OCI-LY3 (cell line): ENCODE measurements around the gene PLA2G4F.

Experiments used
- H2AFZ ChIP-seq: fragments of 200-600, 300-600 bp; shearing (Covaris generic); 2 replicates; pipeline ENCODE4 v1.6.0; 2014; ENCODE audit warnings: antibody characterized with exemption, low read depth, low read length
- H3K27ac ChIP-seq: fragments of 200-600, 300-600 bp; sonication (generic); 2 replicates; pipeline ENCODE4 v1.5.1; 2014; ENCODE audit warnings: mild to moderate bottlenecking, low read length, moderate library complexity, mixed read lengths
- H3K27me3 ChIP-seq: fragments of 200-600, 300-600 bp; sonication (generic); 2 replicates; pipeline ENCODE4 v1.6.1; 2014; ENCODE audit warnings: low read depth, low read length, mixed read lengths
- H3K36me3 ChIP-seq: fragments of 200-600, 300-600 bp; sonication (generic); replicated peaks from 2 replicates; pipeline ENCODE3; 2014; ENCODE audit warnings: low read depth, low read length, mixed read lengths
- H3K4me1 ChIP-seq: fragments of 300-600, 200-600 bp; sonication (generic); 2 replicates; pipeline ENCODE4 v1.6.1; 2014; ENCODE audit warnings: low read length, mixed read lengths
- H3K4me2 ChIP-seq: fragments of 200-600, 300-600 bp; sonication (generic); 2 replicates; pipeline ENCODE4 v1.6.1; 2014; ENCODE audit warnings: low read length, mixed read lengths
- H3K4me3 ChIP-seq: fragments of 300-600, 200-600 bp; sonication (generic); 2 replicates; pipeline ENCODE4 v1.5.1; 2014; ENCODE audit warnings: antibody characterized with exemption, mild to moderate bottlenecking, low read length, moderate library complexity
- H3K79me2 ChIP-seq: fragments of 300-600, 200-600 bp; shearing (Covaris generic); 2 replicates; pipeline ENCODE4 v1.6.1; 2014; ENCODE audit warnings: mild to moderate bottlenecking, low read length, mixed read lengths
- H3K9ac ChIP-seq: fragments of 300-600, 200-600 bp; shearing (Covaris generic); 2 replicates; pipeline ENCODE4 v1.6.0; 2014; ENCODE audit warnings: mild to moderate bottlenecking, low read length, moderate library complexity
- H3K9me3 ChIP-seq: fragments of 200-600, 300-600 bp; shearing (Covaris generic); 2 replicates; pipeline ENCODE4 v1.6.1; 2014; ENCODE audit warnings: low read length, mixed read lengths; ENCODE audit not compliant: insufficient read depth
- H4K20me1 ChIP-seq: fragments of 200-600, 300-600 bp; sonication (generic); 2 replicates; pipeline ENCODE4 v1.6.1; 2016; ENCODE audit warnings: low read length, mixed read lengths; ENCODE audit not compliant: insufficient read depth
- EZH2phosphoT487 ChIP-seq: fragments of 200-600 bp; shearing (Covaris generic); IDR thresholded peaks from 2 replicates; pipeline ENCODE4 v1.6.1; 2018; ENCODE audit warnings: antibody characterized with exemption, mixed run types, low read depth
- TF ChIP-seq, protein P1 (sequence below): fragments of 200-600, 300-600 bp; sonication (generic); IDR thresholded peaks from 2 replicates; pipeline ENCODE4 v1.5.1; 2014; ENCODE audit warnings: antibody characterized with exemption, low read length, low read depth

The PLA2G4F gene

DNA sequence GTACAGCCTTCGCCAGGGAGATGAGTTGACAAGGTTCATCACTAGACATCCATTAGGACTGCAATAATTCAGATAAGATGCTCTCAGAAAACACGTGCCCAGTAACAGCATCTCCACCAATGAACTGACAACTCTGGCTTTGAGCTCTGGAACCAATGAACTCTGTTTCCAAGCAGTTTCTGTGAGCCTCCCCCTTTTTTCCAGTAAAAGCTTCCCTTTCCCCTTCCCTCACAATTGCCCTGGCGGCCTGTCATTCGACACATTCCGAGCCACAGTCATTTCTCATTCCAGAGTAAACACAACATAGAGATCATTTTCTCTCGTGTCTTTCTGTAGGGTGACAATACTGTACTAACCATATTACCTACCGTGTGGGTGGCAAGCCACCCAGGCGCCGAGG is 65.7 kb downstream of the PLA2G4F start:
- no peaks in the 10 kb centered on the region for H4K20me1 ChIP-seq

DNA sequence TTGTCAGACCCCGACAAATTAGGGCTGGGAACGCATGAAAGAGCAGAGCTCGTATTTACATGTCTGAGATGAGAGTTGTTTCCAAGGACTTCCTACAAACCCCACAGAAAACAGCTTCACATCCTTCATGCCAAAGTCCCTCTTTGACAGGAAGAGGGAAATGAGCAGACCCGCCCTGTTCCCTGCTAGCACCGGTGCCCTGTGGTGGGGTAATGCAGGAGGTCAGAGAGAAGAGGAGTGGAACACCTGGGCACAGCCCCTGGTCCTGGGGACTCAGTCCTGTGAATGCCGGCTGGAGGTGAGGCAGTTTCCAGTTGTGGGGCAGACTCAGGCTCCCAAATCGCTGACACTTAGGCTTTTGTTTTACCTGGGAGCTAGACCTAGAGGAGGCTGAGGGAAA is 66.1 kb downstream of the PLA2G4F start:
- H2AFZ ChIP-seq: no peak overlapping the region

More for the DNA sequence above, 65.7 kb downstream of the PLA2G4F start:
- H3K27ac ChIP-seq: no peak overlapping the region
- H3K36me3 ChIP-seq: no peaks in the 10 kb centered on the region
- TF ChIP-seq, protein P1, sequence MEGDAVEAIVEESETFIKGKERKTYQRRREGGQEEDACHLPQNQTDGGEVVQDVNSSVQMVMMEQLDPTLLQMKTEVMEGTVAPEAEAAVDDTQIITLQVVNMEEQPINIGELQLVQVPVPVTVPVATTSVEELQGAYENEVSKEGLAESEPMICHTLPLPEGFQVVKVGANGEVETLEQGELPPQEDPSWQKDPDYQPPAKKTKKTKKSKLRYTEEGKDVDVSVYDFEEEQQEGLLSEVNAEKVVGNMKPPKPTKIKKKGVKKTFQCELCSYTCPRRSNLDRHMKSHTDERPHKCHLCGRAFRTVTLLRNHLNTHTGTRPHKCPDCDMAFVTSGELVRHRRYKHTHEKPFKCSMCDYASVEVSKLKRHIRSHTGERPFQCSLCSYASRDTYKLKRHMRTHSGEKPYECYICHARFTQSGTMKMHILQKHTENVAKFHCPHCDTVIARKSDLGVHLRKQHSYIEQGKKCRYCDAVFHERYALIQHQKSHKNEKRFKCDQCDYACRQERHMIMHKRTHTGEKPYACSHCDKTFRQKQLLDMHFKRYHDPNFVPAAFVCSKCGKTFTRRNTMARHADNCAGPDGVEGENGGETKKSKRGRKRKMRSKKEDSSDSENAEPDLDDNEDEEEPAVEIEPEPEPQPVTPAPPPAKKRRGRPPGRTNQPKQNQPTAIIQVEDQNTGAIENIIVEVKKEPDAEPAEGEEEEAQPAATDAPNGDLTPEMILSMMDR: no peak
- no peak for TF ChIP-seq EZH2phosphoT487
- no peaks in the 10 kb centered on the region for H3K79me2 ChIP-seq
- peaks cover 4% of the 10 kb centered on the region for H3K4me1 ChIP-seq
- H3K9ac ChIP-seq: no peak overlapping the region
- H2AFZ ChIP-seq: no peak overlapping the region
- no peak overlapping the region for H3K4me2 ChIP-seq
- H3K27me3 ChIP-seq: peaks cover 12% of the 10 kb centered on the region; the same call in 1 of the 2 replicates
- no peaks in the 10 kb centered on the region for H3K9me3 ChIP-seq
- no peak overlapping the region for H3K4me3 ChIP-seq

DNA sequence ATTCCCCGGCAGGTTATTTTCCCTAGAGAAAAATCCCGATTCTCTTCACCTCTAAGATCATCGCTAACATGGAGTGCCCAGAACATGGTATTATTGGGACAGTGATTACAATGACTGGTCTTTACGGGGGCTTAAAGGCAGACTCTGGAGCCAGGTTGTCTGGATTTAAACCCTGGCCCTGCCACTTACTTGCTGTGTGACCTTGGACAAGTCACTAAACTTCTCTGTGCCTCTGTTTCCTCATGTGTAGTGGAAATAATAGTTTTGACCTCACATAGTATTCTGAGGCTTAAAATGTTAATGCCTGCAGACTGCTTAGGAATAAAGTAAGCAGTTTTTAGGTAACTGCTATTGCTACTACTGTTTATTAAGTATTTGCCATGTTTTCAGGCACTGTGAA is 66.5 kb downstream of the PLA2G4F start:
- peaks cover 12% of the 10 kb centered on the region; the same call in 1 of the 2 replicates for H3K27me3 ChIP-seq

More for the DNA sequence above, 66.1 kb downstream of the PLA2G4F start:
- Histone ChIP-seq H3K9me3 (no peaks in the 10 kb centered on the region), H3K27ac (no peak overlapping the region), H3K27me3 (peaks cover 12% of the 10 kb centered on the region; the same call in 1 of the 2 replicates), H3K4me1 (peaks cover 4% of the 10 kb centered on the region), H4K20me1 (no peaks in the 10 kb centered on the region), H3K4me2 (no peak overlapping the region), H3K36me3 (no peaks in the 10 kb centered on the region), H3K79me2 (no peaks in the 10 kb centered on the region), H3K9ac (no peak overlapping the region), H3K4me3 (no peak overlapping the region)
- TF ChIP-seq, protein P1: no peak
- no peak for TF ChIP-seq EZH2phosphoT487

More for the DNA sequence above, 66.5 kb downstream of the PLA2G4F start:
- no peak overlapping the region for H3K9ac ChIP-seq
- no peaks in the 10 kb centered on the region for H3K36me3 ChIP-seq
- no peak for TF ChIP-seq EZH2phosphoT487
- TF ChIP-seq, protein P1: no peak
- H3K27ac ChIP-seq: no peak overlapping the region
- H3K9me3 ChIP-seq: no peaks in the 10 kb centered on the region
- H3K4me2 ChIP-seq: no peak overlapping the region
- no peak overlapping the region for H3K4me3 ChIP-seq
- H2AFZ ChIP-seq: no peak overlapping the region
- no peaks in the 10 kb centered on the region for H4K20me1 ChIP-seq
- H3K4me1 ChIP-seq: peaks cover 4% of the 10 kb centered on the region
- H3K79me2 ChIP-seq: no peaks in the 10 kb centered on the region
